ENCODE measurements around the gene TLR9.

- TF ChIP-seq CTCF (IDR thresholded peaks at IDR 0.05) (no peak), POLR2A (IDR thresholded peaks at IDR 0.05) (no peak)
Observed at GRCh38 chr3:52181543-52181942, 43.9 kb downstream of the TLR9 start.

Data from uterus (tissue), 2 donors.